ENCODE results near the gene ASPN.
"Not testable (repeated sequence)": the region's sequence is repeated elsewhere in the genome, so short reads cannot be mapped to it uniquely, and the experiment has no call there.

The ASPN gene

DNA sequence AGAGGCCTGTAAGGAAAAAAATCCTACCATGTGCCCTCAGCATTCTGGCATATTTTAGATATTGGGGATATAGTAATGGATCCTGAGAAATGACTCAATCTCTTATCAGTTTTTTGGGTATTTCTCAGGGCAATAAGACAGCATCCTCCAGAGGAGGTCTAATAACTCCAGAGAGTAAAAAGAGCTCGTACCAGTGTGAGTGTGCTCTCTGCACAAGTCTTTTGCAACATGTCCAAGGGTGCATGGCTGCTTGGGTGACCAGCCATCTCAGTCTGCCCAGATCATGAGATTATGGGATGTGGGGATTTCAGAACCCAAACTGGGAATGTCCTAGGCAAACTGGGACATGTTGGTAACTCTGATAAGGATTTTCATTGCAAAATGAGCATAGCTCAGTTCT, 15.3 kb downstream of the ASPN start:
- DNase-seq = no peak

DNA sequence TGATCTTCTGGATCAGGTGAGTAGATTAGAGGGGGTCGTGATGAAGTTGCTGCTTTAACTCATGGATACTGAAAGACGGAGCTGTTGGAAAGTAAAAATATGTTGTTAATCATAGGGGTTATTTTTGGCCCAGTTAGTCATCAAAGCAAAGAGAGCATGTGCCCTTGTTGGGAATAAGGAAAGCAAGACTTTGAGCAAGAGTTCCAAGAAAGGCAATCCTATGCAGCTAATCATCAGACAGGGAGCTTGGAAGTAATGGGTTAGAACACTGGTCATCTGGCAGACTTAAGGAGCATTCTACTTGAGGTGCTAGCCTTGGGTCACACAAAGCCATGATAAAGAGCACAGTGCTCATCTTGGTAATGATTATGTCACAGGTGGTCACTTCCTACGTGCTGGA, 18.3 kb downstream of the ASPN start:
- no peak for DNase-seq

DNA sequence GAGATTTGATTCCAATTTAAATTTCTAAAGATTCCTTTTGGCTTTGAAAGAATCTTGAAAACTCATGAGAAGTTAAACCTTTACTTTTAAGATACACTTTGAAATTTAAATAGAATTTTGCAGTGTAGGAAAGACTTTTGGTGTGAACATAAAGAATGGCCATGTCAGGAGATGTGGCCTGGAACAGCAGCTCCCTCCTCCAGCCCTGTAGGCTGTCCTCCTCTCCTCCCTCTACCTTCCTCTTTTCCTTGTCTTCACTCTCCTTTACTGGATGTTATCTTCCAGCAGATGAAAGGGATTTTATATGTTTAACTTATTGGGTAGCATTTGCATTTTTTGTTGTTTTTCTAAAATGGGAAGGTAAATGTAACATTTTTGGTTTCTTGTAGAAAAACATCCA, 18.9 kb downstream of the ASPN start:
- DNase-seq = no peak

DNA sequence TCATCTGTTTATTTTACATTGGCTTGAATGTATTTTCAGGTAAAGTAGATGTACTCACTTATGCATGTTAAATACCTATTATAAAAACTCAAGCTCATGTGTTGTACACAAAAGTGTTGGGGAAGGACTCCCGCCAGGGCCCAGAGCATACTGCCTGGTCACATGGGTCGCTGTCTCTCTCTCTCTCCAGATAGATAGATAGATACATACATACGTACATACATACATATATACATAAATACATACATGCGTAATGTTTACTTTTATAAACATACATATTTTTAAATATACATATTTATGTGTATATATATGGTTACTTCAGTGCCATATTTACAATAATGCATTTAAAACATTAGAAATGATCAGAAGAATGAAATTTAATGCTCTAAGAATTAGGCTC, 24.7 kb downstream of the ASPN start:
- no peak for DNase-seq

DNA sequence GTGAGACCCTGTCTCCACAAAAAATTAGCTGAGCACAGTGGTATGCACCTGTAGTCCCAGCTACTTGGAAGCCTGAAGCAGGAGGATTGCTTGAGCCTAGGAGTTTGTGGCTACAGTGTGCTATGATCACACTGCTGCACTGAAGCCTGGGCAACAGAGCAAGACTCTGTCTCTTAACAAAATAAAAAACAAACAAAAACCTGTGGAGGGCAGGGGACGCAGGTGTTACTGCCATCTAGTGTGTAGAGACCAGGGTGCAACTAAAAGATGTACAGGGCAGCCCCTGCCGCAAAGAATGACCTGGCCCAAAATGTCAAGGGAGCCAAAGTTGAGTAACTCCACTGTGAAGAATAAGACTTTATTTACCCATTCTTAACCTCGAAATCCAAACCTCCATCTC, 27.1 kb downstream of the ASPN start:
- no peak for DNase-seq

DNA sequence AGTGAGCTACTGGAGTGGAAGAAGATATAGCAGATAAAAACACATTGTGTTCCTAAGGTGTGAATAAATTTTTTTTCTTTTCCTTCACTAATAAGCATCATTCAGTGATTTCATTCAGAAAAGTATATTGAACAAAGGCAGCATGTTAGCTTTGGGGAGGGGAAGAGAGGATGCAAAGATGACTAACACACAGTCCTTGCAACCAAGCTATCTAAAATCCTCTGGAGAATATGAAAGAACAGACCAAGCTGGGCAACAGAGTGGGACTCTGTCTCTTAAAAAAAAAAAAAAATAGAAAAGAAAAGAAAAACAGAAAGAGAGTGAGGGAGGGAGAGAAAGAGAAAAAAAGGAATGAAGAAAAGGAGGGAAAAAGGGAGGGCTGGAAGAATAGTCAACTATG, 35.8 kb downstream of the ASPN start:
- DNase-seq = no peak

DNA sequence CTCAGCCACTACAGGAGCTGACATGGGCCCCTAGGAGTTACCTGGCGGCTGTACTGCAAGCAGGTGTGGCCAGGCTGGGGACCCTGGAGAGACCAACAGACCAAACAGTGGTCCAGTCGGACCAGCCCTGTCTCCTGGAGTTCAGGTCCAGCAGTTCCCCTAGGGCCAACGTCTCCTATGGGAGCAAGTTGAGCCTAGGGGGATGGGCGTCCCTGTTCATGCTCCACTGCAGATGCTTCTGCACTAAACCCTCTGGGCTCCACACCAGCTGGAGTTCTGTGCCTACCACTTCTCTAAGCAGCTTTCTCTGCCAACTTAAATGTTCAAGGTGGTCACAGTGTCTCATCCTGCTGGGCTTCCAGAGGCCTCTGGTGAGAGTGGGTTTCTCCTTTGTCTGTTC, 37.5 kb downstream of the ASPN start:
- DNase-seq = no peak

DNA sequence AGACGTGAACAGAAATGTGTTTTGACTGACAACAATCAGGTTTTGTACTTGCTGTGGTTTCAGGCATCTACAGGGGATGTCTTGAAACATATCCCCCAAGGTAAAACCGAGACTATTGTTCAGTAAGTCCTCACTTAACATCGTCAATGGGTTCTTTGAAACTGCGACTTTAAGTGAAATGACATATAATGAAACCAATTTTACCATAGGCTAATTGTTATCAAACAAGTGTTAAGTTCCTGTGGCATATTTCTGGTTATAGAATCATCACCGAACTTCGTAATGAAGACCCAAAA, 41.6 kb downstream of the ASPN start:
- DNase-seq = no peak

DNA sequence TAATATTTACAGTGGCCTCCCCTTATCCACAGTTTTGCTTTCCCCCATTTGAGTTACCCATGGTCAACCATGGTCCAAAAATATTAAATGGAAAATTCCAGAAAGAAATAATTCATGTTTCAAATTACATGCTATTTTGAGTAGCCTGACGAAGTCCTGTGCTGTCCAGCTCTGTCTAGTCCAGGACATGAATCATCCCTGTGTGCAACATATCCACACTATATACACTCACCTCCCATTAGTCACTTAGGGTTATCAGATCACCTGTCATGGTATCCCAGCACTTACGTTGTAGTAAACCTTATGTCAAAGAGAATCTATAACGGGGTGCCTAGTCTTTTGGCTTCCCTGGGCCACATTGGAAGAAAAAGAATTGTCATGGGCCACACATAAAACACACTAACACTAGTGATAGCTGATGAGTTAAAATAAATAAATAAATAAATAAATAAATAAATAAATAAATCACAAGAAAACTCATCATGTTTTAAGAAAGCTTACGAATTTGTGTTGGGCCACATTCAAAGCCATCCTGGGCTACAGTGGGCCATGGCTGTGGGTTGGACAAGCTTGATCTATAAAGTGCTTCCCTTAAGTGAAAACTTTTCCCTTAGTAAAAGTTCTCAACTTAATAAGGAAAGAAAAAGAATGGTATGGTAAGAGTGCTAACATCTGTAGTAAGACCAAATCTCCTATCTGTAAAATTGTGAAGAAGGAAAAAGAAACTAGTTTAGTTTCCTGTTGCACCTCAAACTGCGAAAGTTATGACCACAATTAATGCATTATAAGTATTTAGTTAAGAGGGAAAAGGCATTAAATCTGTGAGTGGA, 42.2 kb downstream of the ASPN start:
- no peak for DNase-seq

DNA sequence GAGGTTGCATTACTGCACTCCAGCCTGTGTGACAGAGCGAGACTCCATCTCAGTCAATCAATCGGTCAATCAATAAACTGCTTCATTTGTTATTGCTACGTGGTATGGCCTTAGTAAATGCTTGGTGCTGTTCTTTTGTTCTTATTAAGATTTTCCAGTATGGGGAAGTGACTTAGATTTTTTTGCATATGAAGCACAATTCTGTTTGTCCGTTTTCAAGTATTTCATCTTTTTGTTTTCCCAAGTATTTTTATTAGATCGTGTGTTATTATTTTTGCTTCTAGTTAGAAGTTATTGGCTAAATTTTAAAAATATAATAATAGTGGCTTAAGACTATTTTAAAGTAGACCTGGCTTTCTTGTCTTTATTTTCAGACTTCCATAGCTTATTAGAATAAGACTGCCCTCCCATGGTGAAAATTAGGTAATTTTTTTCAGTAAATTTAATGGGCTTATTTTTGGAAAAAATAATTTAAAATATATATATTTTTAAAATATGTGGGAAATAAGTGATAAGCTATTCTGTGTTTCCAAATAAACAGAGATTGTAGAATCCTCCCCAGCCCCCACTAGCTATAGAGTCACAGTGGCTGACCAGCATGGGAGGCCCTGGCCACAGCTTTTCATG, 43.3 kb downstream of the ASPN start:
- no peak for DNase-seq

DNA sequence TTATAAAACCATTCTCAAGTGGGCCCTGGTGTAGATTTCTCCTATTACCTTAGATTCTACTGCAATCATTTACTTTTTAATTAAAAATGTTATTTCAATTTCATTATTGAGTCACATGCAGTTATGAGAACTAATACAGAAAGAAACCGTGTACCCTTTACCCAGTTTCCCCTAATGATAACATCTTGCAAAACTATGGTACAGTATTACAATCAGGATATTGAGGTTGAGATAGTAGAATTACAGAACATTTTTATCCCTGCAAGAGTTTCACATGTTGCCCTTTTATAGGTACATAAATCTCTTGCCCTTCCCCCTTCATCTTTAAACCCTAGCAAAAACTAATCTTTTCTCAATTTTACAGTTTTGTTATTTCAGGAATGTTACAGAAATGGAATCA, 47.0 kb downstream of the ASPN start:
- DNase-seq = no peak

DNA sequence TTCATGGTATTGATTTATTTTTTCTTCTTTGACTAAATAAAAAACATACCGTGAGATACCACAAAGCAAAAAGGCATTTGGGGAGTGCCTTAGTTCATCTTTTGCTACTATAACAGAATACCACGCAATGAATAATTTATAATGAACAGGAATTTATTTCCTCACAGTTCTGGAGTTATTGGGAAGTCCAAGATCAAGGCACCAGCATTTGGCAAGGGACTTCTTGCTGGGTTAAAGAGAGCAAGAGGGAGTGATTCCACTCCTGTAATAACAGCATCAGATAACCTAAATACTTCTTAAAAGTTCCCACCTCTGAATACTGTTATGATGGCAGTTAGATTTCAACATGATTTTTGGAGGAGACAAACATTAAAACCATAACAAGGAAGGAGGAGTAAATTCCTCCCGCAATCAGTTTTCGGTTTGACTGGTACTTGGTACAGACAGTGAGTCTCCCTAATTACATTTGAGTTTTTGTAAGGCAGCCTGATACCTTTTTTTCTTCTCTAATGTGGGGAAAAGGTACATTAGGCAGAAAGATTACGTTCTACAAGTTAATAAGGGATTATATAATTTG, 49.2 kb downstream of the ASPN start:
- DNase-seq = no peak

DNA sequence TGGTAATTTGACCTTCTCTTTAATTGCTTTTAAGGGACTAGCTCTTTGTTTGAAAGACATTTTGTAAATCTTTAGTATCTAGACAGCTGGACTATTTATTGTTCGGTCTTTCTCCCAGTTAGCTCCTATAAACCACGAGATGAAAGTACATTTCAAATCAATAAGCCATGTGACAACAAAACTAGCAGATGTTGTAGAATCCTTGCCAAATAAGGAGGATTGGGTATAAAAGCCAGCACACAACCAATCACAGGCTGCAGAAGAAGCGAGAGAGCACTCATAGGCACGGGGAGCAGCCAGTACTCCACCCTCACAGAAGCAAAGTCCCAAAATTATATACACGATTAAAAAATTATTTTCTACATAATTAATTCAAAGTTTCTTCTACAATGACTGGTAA, 50.0 kb downstream of the ASPN start:
- no peak for DNase-seq

DNA sequence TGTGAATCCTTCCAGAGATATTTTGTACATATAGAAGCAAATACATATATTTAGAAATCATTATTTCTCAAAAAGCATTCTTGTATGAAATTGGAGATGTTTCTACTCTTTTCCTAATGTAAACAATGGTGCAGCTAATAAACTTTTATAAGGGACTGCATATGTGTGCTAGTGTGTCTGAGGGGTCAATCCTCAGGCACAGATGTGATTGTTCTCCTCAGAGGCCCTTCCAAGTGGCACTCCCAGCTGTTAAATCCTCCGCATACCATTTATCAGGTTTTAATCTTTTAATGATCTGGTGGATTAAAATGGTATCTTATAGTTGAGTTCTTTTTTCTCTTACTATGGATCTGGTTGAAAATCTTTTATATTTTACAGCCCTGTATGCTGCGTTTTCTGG, 52.5 kb downstream of the ASPN start:
- no peak for DNase-seq

DNA sequence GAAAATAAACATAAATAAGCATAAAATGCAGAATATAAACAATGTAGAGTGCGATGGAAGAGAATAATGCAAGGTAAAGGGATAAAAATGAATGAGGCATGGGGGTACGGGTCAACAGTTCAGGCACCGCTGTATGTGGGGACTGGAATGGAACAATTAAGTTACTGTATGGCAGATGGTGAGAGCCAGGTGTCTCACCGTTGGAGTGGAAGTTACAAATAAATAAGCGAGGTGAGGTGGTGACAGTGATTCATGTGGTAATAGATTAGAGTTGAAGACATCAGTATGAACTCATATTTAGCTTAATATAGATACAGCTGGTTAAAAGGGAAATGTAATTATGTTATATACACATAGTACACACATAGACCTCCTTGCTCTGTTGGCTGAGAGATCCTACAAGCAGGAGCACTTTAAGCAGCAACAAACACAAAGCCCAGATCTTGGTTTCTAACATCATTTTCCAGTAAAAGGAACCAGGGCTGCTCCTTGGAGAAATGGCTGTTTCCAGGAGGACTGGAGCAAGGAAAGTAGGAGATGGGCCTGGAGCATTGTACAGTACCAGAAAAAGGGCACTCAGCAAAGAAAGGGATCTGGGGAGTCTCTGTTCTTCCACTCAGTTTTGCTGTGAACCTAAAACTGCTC, 55.7 kb downstream of the ASPN start:
- no peak for DNase-seq

DNA sequence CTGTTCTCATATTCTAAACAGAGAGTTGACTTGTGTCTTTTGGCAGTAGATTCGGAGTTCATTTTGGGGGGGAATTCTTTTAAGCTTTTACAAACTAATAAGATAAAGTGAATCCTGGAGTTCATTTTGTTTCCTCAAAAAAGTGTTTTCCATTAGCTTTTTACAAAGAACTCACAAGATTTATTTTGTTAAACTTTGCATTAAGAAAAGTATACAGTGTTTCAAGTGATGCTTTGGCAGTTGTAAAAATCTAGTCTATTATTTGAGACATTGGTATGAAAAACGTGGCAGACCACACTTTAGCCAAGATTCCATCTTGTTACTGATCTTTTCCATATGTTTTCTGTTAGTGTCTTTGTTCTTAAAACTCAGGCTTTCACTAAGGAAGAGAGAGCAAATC, 56.8 kb downstream of the ASPN start:
- no peak for DNase-seq

DNA sequence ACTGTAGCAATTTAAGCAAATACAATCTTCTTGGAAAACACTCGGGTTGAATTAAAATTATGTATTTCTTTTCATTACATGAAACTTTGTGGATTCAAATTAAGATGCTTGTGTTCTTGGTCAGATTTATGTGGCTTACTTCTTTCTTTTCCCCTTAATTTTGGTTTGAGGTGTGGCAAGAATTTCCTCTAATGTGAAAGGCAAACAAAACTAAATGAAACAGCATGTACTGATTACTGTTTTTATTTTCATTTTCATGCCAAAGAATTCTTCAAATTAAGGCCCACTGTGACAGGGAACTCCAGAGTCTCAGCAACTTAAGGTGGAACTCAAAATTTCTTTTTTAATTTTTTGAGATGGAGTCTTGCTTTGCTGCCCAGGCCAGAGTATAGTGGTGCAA, 58.0 kb downstream of the ASPN start, which contains the start of gene OMD:
Gene OMD, minus strand, starts transcription at position 132 of the 400 bp plus-strand sequence. CDS start 6,913 bp downstream, outside the sequence.
- no peak for DNase-seq

DNA sequence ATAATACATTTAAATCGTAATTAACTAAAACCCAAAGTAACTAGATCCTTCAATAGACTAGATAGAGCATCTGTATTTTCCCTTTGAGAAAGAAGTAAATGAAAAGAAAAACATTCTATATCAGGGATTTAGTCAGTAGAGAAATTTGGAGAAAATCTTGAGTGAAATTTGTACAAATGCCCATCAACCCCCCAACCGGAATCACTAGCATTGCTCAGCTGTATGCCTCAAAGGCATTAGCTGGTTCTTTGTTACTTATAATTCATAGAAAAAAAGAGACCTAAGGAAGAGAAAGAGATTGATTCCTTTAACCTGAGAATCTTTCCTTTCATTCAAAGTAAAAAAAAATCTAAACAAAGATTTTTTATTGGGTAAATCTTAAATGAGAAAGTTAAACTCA, 58.7 kb downstream of the ASPN start:
- DNase-seq = no peak

DNA sequence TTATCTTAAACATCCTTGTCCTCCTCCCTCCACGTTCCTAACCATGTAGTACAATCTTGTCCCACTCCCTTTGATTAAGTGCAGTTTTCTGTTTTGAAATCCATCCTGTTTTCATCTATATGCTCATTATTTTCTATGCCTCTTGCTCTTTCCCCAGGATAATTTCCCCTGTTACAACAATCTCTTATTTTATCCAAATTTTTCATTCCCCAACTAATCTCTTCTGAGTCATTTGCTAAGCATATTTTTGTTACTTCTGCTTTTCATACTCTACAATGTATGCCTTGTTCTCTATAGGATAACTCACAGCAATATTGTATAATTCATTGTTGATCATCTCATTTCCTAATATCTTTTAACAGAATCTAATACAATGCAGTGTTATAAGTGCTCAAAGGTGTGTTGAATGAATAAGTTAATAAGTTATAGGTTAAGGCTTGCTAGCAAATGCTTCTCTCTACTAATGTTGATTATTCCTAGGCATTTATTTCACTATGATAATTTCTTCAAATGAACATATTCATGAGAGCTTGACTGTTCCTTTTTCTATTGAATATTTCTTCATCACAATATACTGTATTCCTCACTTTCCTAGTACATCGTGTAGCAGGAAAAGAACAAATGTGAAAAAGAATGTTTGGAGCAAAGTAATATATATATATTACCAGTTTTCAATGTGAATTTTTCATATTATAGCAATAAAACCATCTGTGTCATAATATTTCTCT, 59.5 kb downstream of the ASPN start:
- no peak for DNase-seq

DNA sequence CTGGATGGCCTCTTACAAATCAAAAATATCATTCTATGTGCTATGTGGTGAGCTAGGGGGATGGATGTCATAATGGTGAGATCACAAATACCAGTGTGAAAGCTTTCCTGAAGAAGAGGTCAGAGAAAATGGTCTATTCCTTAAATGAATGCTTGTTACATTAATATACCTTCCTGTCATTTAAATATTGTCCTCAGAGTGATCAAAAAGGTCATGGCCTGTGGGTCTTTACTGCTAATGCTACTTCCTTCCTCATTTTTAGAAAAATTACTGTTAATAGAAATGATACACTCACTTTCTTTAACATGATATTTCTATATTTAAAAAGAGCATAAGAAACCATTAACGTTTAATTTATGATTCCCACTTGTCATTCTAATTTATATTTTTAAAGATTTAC, 67.7 kb downstream of the ASPN start:
- no peak for DNase-seq

DNA sequence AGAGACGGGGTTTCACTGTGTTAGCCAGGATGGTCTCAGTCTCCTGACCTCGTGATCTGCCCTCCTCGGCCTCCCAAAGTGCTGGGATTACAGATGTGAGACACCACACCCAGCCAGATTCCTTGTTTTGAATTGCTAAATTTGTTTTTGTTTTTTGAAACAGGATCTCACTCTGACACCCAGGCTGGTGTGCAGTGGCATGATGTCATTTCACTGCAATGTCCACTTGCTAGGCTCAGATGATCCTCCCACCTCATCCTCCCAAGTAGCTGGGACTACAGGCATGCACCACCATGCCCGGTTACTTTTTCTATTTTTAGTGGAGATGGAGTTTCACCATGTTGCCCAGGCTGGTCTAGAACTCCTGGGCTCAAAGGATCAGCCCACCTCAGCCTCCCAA, 71.1 kb downstream of the ASPN start:
- DNase-seq = not testable (repeated sequence)

DNA sequence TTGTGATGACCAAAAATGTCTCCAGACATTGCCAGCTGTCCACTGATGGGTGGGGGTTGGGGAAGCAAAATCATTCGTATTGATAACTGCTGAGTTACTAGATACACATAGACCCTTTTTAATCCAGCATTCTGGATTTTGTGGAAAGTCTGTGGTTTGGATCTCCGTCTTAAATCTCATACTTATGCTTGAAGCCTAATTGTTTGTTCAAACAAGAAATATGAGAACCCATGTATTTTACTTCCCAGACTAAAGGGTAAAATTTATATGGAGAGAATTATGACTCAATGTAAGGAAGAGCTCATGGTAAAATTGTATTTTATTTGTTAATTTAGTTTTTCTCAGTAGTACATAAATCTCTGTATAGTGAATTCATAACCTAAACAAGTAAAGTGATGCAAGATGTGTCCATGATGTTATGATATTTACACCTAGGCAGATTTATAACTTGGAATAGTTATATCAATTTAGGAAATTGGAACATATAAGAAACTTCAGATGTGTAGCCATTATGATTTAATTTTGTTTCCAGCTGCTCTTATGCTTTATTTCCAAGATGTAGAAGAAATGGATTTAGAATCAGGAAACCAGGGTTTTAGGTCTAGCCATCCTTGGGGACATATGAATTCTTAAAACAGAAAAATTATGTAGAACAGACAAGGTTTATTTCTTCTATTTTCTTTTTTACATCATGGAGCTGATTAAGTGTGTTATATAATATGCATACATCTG, 73.4 kb downstream of the ASPN start:
- DNase-seq = no peak

DNA sequence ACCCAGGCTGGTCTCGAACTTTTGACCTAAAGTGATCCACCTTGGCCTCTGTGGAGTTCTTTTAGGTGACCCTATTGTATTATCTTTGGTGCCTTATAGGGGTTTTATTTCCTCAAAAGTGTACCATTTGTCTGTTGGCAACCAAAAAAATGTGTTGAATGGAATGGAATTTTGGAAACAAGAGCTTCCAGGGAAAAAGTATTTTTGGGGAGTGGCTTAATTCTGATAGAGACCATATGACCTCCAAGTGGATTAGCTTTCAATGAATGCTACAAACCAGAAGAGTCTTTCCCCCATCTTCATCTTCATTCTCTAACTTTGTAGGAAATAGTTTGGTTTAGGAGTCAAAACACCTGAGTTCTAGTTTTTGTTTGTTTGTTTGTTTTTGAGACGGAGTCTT, 74.5 kb downstream of the ASPN start:
- no peak for DNase-seq
